Activated CD8-positive, alpha-beta memory T cell treated with anti-CD3 and anti-CD28 coated beads, Interleukin-2, amount 50 U/mL, for 1 hour (primary cell): Measurements from ENCODE around the gene STT3B.
A peak's percentile ranks its signal among the peaks of the same experiment; 100 is the strongest.

Experiments
- DNase-seq: peaks from one replicate; pipeline ENCODE4 v3.0.0-alpha.2; 2020; ENCODE audit errors: extremely low read depth

STT3B gene

GRCh38 chr3:31521468-31521867 is 11.3 kb upstream of the STT3B start:
- no peak for DNase-seq

- DNase-seq: no peak
These were observed 10.6 kb upstream of the STT3B start for GRCh38 chr3:31522152-31522551.

GRCh38 chr3:31523543-31523942 is 9.2 kb upstream of the STT3B start:
- no peak for DNase-seq

GRCh38 chr3:31525532-31525931 is 7.2 kb upstream of the STT3B start:
- no peak for DNase-seq

GRCh38 chr3:31529421-31529820 is 3.3 kb upstream of the STT3B start:
- DNase-seq: no peak

DNA sequence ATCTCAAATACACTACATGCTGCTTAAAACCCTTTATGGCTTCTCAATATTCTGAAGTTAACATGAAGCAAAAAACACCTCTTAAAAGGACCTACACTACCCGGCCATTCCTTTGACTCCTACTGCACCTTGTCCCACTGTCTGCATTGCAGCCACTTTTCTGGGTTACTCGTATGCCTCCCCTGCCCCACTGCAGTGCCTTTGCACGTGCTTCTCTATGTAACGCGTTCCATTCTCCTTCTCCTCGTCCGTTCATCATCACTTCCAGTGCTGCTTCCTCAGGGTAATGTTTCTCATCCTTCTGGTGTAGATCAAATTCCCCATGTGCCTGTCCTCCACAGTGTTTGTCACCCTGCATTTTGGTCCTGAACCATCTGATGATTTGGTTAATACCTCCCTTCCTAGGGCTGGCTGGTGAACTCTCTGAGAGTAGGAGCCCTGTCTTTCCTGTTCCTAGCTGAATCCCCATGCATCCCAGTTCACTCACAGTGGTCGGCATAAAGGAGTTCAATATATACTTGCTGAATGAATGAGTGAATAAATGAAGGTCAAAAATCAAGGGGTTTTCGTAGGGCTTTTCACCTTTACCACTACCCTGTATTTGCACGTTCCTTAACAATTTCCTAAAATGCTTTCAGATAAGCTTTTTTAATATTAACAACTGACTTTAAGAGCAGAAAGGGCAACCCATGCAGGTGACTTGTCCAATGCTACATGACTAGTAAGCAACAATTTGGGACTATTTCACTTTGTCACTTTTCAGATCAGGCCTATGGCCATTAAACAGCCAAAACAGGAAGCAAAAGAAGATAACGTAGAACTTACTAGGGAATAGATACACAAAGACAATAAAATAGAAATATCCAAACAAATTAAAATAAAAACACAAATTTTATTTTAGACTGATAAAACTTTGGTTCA is 2.4 kb upstream of the STT3B start:
- no peak for DNase-seq

DNA sequence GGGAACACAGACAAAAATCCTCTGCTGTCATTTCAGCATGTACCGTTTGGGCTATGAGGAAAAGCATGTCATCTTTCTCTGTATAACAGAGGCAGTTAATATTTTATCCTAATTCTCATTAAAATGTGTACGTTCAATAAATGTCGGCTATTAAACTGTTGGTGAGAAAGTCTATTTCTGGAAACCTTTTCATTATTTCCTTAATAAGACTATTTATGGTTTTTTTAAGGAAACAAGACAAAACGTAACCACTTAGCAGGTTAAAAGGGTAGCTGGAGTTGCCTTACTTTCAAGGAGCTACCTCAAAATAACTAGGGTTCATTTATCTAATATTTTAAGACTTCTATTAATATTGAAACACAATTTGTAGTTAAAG is 1.8 kb upstream of the STT3B start:
- DNase-seq: no peak

- no peak for DNase-seq
These were observed 1.2 kb upstream of the STT3B start for GRCh38 chr3:31531452-31531991.

GRCh38 chr3:31531992-31532586 is 636 bp upstream of the STT3B start:
- peak; percentile 97 for DNase-seq

GRCh38 chr3:31533169-31534064 is 692 bp downstream of the STT3B start:
- DNase-seq: no peak

DNA sequence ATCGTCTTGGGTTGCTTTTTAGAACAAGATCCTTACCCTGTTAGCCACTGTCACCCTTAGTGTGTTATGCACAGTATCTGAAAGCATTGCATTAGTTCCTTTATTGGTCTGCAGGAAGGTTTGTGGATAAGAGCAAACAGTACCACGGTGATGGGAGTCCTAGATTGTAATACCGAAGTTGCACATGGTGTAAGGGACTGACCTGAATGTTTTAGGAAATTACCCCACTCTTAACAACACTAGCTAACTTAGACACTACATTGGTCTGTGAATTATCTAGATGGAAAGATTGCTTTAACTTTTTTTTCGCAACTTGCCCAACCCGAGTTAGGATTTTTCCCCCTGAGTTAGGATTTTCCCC is 1.3 kb downstream of the STT3B start:
- no peak for DNase-seq

DNA sequence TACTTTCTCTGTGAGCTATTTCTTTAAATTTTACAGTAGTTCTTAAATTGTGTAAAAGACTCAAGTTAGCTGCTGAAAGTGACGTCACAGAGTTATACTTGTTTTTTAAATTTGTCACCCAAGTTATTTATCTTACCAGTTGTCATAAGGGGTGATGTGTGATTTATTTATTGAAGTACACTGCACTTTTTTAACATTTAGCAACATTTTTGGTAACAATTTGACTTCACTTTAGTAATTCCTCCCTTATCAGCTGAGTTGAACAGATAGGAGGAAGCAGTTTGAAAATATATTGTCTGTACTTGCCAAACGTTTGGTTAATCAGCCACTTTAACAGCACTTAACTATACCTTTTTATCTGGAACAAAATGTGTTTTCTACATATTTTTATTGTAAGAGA is 3.8 kb downstream of the STT3B start:
- no peak for DNase-seq

- no peak for DNase-seq
These were observed 6.1 kb downstream of the STT3B start for GRCh38 chr3:31538801-31539200.

DNA sequence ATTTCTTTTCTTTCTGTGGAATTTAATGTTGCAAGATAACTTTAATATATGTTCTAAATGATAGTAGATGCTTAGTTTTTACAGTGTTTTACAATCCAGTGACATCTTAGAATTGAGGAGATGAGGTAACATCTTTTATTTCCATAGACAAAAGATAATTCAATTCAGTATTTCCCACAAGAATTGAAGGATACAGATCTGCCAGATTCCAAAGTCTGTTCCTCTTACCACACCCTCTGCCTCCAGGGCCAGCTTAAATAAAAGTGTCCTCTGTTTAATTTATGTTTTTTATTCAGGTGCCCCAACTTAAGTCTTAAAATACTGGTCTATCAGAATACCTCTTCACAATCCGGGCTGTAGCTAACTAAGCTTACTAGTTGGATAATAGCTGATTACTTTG is 6.5 kb downstream of the STT3B start:
- no peak for DNase-seq

DNA sequence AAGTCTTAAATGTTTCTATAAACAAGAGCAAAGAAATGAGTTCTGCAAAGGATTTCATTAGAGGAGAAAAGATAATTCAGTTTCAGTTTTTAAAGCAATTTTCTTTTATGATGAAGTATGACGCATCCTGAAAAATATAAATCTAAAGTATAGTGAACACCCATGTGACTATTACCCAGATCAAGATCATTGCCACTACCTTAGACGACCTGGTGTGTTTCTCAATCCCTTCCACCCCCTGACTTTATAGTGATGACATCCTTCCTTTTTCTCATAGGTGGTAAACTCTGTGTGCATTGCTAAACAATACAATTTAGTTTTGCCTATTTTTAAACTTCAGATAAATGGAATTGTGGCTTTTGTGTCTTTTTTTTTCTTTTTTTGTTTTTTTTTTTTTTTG is 8.4 kb downstream of the STT3B start:
- no peak for DNase-seq

GRCh38 chr3:31542246-31542645 is 9.5 kb downstream of the STT3B start:
- no peak for DNase-seq

DNA sequence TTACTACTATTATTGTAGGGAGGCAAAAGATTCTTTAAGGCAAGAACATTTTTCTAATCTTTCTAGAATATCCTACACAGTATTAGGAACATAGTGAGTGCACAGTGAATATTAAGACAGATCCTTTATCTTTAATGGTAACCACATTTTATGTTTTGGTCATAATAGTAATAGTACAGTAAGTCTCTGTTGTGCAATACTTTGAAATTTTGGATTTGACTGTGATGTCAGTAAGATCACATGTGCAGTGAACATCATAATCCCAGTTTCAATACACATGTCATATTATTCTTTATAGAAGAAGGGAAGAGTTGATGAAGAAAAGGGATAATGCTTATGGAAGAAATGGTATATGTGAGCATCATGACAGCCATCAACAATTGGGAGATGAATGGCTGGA is 10.7 kb downstream of the STT3B start:
- DNase-seq: no peak

DNA sequence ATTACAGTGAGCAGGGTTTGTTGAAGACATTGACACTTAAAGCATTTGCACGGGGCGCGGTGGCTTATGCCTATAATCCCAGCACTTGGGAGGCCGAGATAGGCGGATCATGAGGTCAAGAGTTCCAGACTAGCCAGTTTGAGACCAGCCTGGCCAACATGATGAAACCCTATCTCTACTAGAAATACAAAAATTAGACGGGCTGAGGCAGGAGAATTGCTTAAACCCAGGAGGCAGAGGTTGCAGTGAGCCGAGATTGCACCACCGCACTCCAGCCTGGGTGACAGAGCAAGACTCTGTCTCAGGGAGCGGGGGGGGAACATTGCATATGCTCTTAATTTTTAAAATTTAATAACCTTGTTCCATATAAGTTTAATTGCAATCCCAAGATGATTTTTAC is 11.9 kb downstream of the STT3B start:
- DNase-seq: no peak

- DNase-seq: no peak
These were observed 13.4 kb downstream of the STT3B start for GRCh38 chr3:31546162-31546561.

GRCh38 chr3:31546725-31547124 is 14.0 kb downstream of the STT3B start:
- DNase-seq: no peak

- DNase-seq: no peak
These were observed 17.9 kb downstream of the STT3B start for GRCh38 chr3:31550452-31551251.
